PFSK-1 (cell line): Measurements from ENCODE around the gene HSPA12B.

Source experiments
- FOXP2 ChIP-seq: optimal IDR thresholded peaks from 2 replicates; pipeline ENCODE3; 2011; ENCODE audit warnings: borderline replicate concordance, control low read depth, inconsistent platforms; ENCODE audit not compliant: insufficient read depth; ENCODE audit errors: extremely low read length, extremely low read depth
- REST ChIP-seq, 2 experiments: IDR thresholded peaks; 2 replicates each; pipeline versions ENCODE4 v1.6.1 to v1.8.0; 2011 to 2012; ENCODE audit warnings: low read depth in 2 of 2, low read length in 2 of 2, control low read depth in 1 of 2, inconsistent platforms in 1 of 2, mild to moderate bottlenecking in 1 of 2, moderate library complexity in 1 of 2; ENCODE audit not compliant: insufficient read depth in 1 of 2

GRCh38 chr20:3705491-3705969 lies 27.0 kb upstream of the HSPA12B start:
- TF ChIP-seq REST (IDR thresholded peaks at IDR 0.05; ENCODE audit: insufficient read depth in 1 of 2, low read depth in 2 of 2, low read length in 2 of 2) (no peak), FOXP2 (no peak)
